Measurements from ENCODE around the gene PHOX2A.

PHOX2A gene

DNA sequence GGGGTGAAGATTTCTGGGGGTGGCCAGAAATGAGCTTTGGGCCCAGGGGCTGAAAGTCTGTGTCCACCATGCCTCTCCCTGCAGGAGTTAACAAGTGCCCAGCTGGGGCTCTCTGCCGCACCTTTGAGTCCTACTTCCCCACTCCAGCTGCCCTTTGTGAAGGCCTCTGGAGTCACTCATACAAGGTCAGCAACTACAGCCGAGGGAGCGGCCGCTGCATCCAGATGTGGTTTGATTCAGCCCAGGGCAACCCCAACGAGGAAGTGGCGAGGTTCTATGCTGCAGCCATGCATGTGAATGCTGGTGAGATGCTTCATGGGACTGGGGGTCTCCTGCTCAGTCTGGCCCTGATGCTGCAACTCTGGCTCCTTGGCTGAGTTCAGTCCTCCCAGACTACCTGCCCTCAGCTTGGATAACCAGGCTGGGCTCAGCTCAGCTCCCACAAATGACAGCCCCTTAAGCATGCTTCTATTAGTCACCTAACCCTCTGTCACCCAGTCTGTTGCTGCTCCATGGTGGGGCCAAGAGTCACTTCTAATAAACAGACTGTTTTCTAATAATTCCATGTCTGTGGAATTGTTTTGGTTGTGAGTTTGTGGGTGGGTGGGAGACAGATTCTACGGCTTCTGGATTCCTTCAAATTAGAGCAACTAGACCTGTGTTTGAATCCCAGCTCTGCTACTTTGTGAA, 22.4 kb downstream of the PHOX2A start:
- no peak for TF ChIP-seq CTCF (IDR thresholded peaks at IDR 0.05; ENCODE audit: low read depth, low read length, missing control alignments)
- H3K4me3 ChIP-seq (ENCODE audit: low read depth, low read length): no peak overlapping the region
- DNase-seq (ENCODE audit: low read depth): no peak

DNA sequence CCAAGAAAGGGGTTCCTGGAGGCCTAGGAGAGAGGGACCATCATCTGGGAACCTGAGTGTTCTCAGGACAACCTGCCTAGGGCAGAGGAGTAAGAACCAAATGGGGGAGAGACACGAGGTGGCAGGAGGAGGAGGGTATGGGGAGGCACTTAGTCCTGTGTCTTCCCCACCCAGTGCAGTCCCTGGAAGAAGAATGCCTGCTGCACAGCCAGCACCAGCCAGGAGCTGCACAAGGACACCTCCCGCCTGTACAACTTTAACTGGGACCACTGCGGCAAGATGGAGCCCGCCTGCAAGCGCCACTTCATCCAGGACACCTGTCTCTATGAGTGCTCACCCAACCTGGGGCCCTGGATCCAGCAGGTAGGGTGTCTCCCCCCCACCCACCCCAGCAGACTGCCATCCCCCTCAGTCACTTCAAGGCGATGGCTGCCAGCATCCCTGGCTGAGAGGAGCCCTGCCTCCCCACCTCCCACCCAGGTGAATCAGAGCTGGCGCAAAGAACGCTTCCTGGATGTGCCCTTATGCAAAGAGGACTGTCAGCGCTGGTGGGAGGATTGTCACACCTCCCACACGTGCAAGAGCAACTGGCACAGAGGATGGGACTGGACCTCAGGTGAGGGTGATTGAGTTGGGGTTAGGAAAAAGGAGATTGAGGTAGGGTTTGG, 23.1 kb downstream of the PHOX2A start:
- TF ChIP-seq CTCF (IDR thresholded peaks at IDR 0.05; ENCODE audit: low read depth, low read length, missing control alignments): no peak
- H3K4me3 ChIP-seq (ENCODE audit: low read depth, low read length): no peak overlapping the region
- no peak for DNase-seq (ENCODE audit: low read depth)

DNA sequence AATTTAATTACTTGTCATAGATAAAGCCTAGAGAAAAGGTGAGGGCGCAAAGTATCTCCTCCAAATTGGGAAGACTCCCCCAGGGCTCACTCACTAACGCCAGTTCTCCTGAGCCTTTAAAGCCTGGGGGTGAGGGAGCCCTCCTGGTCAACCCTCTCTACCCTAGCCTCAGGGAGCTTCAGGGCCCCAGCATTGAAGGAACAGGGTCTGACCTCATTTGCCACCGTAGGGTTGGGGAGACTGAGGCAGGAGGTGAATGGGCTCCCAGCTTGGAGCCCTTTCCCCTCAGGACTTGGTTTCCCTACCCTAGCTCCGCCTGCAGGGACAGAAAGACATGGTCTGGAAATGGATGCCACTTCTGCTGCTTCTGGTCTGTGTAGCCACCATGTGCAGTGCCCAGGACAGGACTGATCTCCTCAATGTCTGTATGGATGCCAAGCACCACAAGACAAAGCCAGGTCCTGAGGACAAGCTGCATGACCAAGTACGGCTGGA, 25.7 kb downstream of the PHOX2A start:
- no peak overlapping the region for H3K4me3 ChIP-seq (ENCODE audit: low read depth, low read length)
- no peak for DNase-seq (ENCODE audit: low read depth)
- no peak for TF ChIP-seq CTCF (IDR thresholded peaks at IDR 0.05; ENCODE audit: low read depth, low read length, missing control alignments)

- no peak overlapping the region for H3K4me3 ChIP-seq (ENCODE audit: low read depth, low read length)
- TF ChIP-seq CTCF (IDR thresholded peaks at IDR 0.05; ENCODE audit: low read depth, low read length, missing control alignments): no peak
Measured at GRCh38 chr11:72217841-72218240, 26.1 kb downstream of the PHOX2A start.

DNA sequence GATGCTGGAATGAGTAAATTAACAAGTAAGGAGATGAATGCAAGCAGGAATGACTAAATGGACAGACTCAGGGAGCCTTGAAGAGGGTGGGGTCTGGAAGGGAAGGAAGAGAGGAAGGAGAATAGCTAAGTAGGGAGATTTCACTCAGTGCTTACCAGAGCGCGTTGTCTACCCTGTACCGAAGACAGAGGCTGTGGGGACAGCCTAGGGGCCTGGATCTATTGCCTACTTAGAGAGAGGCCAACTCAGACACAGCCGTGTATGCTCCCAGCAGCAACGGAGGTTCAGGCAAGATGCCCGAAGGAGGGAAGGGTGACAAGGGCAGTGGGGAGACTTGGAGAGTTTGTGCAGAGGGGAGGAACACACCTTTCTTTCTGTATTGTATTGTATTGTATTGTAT, 27.3 kb downstream of the PHOX2A start, which contains the start of gene FOLR2:
TSS of gene FOLR2 (plus strand) at position 157 of the 400 bp plus-strand sequence. CDS start 1,791 bp downstream, outside the sequence.
- DNase-seq (ENCODE audit: low read depth): no peak
- H3K4me3 ChIP-seq (ENCODE audit: low read depth, low read length): no peak within 1 kb of the TSS
- no peak for TF ChIP-seq CTCF (IDR thresholded peaks at IDR 0.05; ENCODE audit: low read depth, low read length, missing control alignments)

More at GRCh38 chr11:72217841-72218240, 26.1 kb downstream of the PHOX2A start:
- DNase-seq (ENCODE audit: low read depth): no peak

DNA sequence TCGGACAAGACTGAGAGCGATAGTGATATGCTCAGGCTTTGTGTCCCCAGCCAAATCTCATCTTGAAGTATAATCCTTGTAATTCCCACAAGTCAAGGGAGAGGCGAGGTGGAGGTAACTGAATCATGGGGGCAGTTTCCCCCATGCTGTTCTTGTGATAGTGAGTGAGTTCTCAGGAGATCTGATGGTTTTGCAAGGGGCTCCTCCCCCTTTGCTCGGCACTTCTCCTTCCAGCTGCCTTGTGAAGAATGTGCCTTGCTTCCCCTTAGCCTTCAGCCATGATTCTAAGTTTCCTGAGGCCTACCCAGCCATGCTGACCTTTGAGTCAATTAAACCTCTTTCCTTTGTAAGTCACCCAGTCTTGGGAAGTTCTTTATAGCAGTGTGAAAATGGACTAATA, 34.9 kb downstream of the PHOX2A start:
- no peak for TF ChIP-seq CTCF (IDR thresholded peaks at IDR 0.05; ENCODE audit: low read depth, low read length, missing control alignments)
- no peak overlapping the region for H3K4me3 ChIP-seq (ENCODE audit: low read depth, low read length)
- DNase-seq (ENCODE audit: low read depth): no peak

Measured in GM12864 (cell line).